Astrocyte (in vitro differentiated cells and primary cell): ENCODE measurements around the gene CFAP141. TPM values are rescaled to one million over a fixed set of nuclear protein-coding genes. Genes with fewer than 3 reads are reported as not detected.

ENCODE experiments used
- DNase-seq: peaks from one replicate; pipeline ENCODE4 v3.0.0-alpha.2; 2010; ENCODE audit warnings: low read depth
- FAIRE-seq: peaks from 2 replicates; lab custom pipeline; 2011; peaks lifted over from hg19 to GRCh38; lab: Jason Lieb, UNC
- H2AFZ ChIP-seq: 2 replicates; pipeline ENCODE4 v1.6.0; 2012; ENCODE audit warnings: low read depth, low read length, inconsistent platforms
- H3K27ac ChIP-seq: 2 replicates; pipeline ENCODE4 v1.5.1; 2011; ENCODE audit warnings: low read depth, low read length, inconsistent platforms
- H3K27me3 ChIP-seq: 2 replicates; pipeline ENCODE4 v1.6.0; 2011; ENCODE audit warnings: low read length, inconsistent platforms; ENCODE audit not compliant: insufficient read depth
- H3K36me3 ChIP-seq: 2 replicates; pipeline ENCODE4 v1.5.1; 2011; ENCODE audit warnings: low read length, inconsistent platforms; ENCODE audit not compliant: insufficient read depth
- H3K4me1 ChIP-seq: 2 replicates; pipeline ENCODE4 v1.5.1; 2011; ENCODE audit warnings: low read length, inconsistent platforms; ENCODE audit not compliant: insufficient read depth
- H3K4me2 ChIP-seq: 2 replicates; pipeline ENCODE4 v1.6.0; 2012; ENCODE audit warnings: low read length, inconsistent platforms
- H3K4me3 ChIP-seq: 2 replicates; pipeline ENCODE4 v1.5.1; 2011; ENCODE audit warnings: low read depth, mild to moderate bottlenecking, low read length, inconsistent platforms; ENCODE audit not compliant: insufficient read depth
- H3K79me2 ChIP-seq: 2 replicates; pipeline ENCODE4 v1.6.0; 2012; ENCODE audit warnings: mild to moderate bottlenecking, low read length, inconsistent platforms; ENCODE audit not compliant: insufficient read depth
- H3K9ac ChIP-seq: 2 replicates; pipeline ENCODE4 v1.6.0; 2012; ENCODE audit warnings: mild to moderate bottlenecking, low read length, inconsistent platforms
- H3K9me3 ChIP-seq: 2 replicates; pipeline ENCODE4 v1.5.1; 2012; ENCODE audit warnings: low read depth, mild to moderate bottlenecking, low read length, inconsistent platforms; ENCODE audit not compliant: insufficient read depth
- H4K20me1 ChIP-seq: 2 replicates; pipeline ENCODE4 v1.6.0; 2012; ENCODE audit warnings: low read length, inconsistent platforms; ENCODE audit not compliant: insufficient read depth
- H3K27ac Mint-ChIP-seq: one replicate; pipeline ENCODE4 v1.8.0; 2021; ENCODE audit warnings: mild to moderate bottlenecking, mixed read lengths; ENCODE audit not compliant: unreplicated experiment
- H3K27me3 Mint-ChIP-seq: one replicate; pipeline ENCODE4 v1.8.0; 2021; ENCODE audit warnings: low read depth, mixed read lengths; ENCODE audit not compliant: unreplicated experiment
- H3K36me3 Mint-ChIP-seq: one replicate; pipeline ENCODE4 v1.8.0; 2021; ENCODE audit warnings: low read depth, mixed read lengths; ENCODE audit not compliant: unreplicated experiment
- H3K4me1 Mint-ChIP-seq: one replicate; pipeline ENCODE4 v1.8.0; 2021; ENCODE audit warnings: low read depth, mixed read lengths; ENCODE audit not compliant: unreplicated experiment
- H3K4me3 Mint-ChIP-seq: one replicate; pipeline ENCODE4 v1.8.0; 2021; ENCODE audit warnings: mild to moderate bottlenecking, moderate library complexity, mixed read lengths; ENCODE audit not compliant: unreplicated experiment
- H3K9me3 Mint-ChIP-seq: one replicate; pipeline ENCODE4 v1.8.0; 2021; ENCODE audit warnings: mild to moderate bottlenecking, mixed read lengths; ENCODE audit not compliant: unreplicated experiment
- CTCF ChIP-seq: IDR thresholded peaks from 2 replicates; pipeline ENCODE4 v1.5.1; 2011; ENCODE audit warnings: low read depth, mild to moderate bottlenecking, inconsistent platforms, low read length, moderate library complexity; ENCODE audit not compliant: insufficient read depth
- EZH2 ChIP-seq: IDR thresholded peaks from 2 replicates; pipeline ENCODE4 v1.6.1; 2012; ENCODE audit warnings: mild to moderate bottlenecking, low read length, inconsistent platforms; ENCODE audit not compliant: insufficient read depth
- total RNA-seq: library from RNA; stranded (reverse); gene quantifications from 2 replicates; pipeline ENCODE4 v1.2.1, GENCODE V29; 2021

Gene CFAP141
- total RNA-seq, 1 donor from 2014 or later: not detected

- peak overlapping the region; percentile 10 for H3K9ac ChIP-seq
- no peak overlapping the region for H3K27ac ChIP-seq
- H3K4me3 Mint-ChIP-seq: peak overlapping the region; percentile 76
Measured at GRCh38 chr1:154178911-154179811, 27.0 kb downstream of the CFAP141 start.

GRCh38 chr1:154178013-154178412 is 28.1 kb downstream of the CFAP141 start:
- Histone ChIP-seq H3K27me3 (no peaks in the 10 kb centered on the region), H4K20me1 (peaks cover 97% of the 10 kb centered on the region), H3K79me2 (peaks cover 91% of the 10 kb centered on the region), H3K4me3 (no peak overlapping the region), H3K27ac (no peak overlapping the region), H3K9ac (peak overlapping the region; percentile 10), H3K4me1 (peaks cover 39% of the 10 kb centered on the region), H3K4me2 (peak overlapping the region; percentile 94), H3K36me3 (peaks cover 21% of the 10 kb centered on the region), H3K9me3 (no peaks in the 10 kb centered on the region), H2AFZ (no peak overlapping the region)
- FAIRE-seq (no peak), DNase-seq (no peak)
- TF ChIP-seq CTCF (no peak), EZH2 (no peak)
- H3K9me3 Mint-ChIP-seq: no peaks in the 10 kb centered on the region
- no peaks in the 10 kb centered on the region for H3K27me3 Mint-ChIP-seq
- H3K4me1 Mint-ChIP-seq: peaks cover 53% of the 10 kb centered on the region
- peak overlapping the region; percentile 21 for H3K27ac Mint-ChIP-seq
- peak overlapping the region; percentile 43 for H3K4me3 Mint-ChIP-seq
- H3K36me3 Mint-ChIP-seq: peaks cover 5% of the 10 kb centered on the region

More at GRCh38 chr1:154178911-154179811, 27.0 kb downstream of the CFAP141 start:
- Mint-ChIP-seq H3K27ac (peak overlapping the region; percentile 29), H3K36me3 (peaks cover 4% of the 10 kb centered on the region), H3K9me3 (peaks cover 2% of the 10 kb centered on the region), H3K27me3 (no peaks in the 10 kb centered on the region), H3K4me1 (peaks cover 57% of the 10 kb centered on the region)
- H3K4me2 ChIP-seq: peak overlapping the region; percentile 94
- H4K20me1 ChIP-seq: peaks cover 85% of the 10 kb centered on the region
- no peaks in the 10 kb centered on the region for H3K27me3 ChIP-seq
- TF ChIP-seq CTCF (no peak), EZH2 (no peak)
- H3K79me2 ChIP-seq: peaks cover 88% of the 10 kb centered on the region
- peaks cover 19% of the 10 kb centered on the region for H3K36me3 ChIP-seq
- FAIRE-seq (no peak), DNase-seq (no peak)
- no peak overlapping the region for H2AFZ ChIP-seq
- peaks cover 44% of the 10 kb centered on the region for H3K4me1 ChIP-seq
- no peaks in the 10 kb centered on the region for H3K9me3 ChIP-seq
- peak overlapping the region; percentile 30 for H3K4me3 ChIP-seq
